HG02759 (cell line): ENCODE data around the gene OR10J4.
"Not testable (repeated sequence)": the region's sequence is repeated elsewhere in the genome, so short reads cannot be mapped to it uniquely, and the experiment has no call there.

Experiments
- ATAC-seq: cut with Tn5 transposase; IDR thresholded peaks from one replicate; pipeline ENCODE4 v1.9.1; 2021; ENCODE audit warnings: mild to moderate bottlenecking, moderate library complexity; ENCODE audit not compliant: unreplicated experiment

OR10J4 gene

GRCh38 chr1:159431904-159432303 is at the start of gene OR10J4:
OR10J4 (plus strand) TSS chr1:159432204.
- ATAC-seq: no peak

- no peak for ATAC-seq
Measured at GRCh38 chr1:159406821-159407220, 25.2 kb upstream of the OR10J4 start.

- ATAC-seq: no peak
Measured at GRCh38 chr1:159408862-159409400, 23.1 kb upstream of the OR10J4 start.

GRCh38 chr1:159421821-159422220 is 10.2 kb upstream of the OR10J4 start:
- no peak for ATAC-seq

- no peak for ATAC-seq
Measured at GRCh38 chr1:159428536-159428935, 3.5 kb upstream of the OR10J4 start.

- ATAC-seq: no peak
Measured at GRCh38 chr1:159429074-159429861, 2.7 kb upstream of the OR10J4 start.

- ATAC-seq: no peak
Measured at GRCh38 chr1:159430985-159431384, 1.0 kb upstream of the OR10J4 start.

GRCh38 chr1:159436469-159436868 is 4.5 kb downstream of the OR10J4 start:
- ATAC-seq: no peak

- no peak for ATAC-seq
Measured at GRCh38 chr1:159439422-159439821, 7.4 kb downstream of the OR10J4 start, which contains the start of gene OR10J1. OR10J1 (plus strand) TSS chr1:159439722; CDS start chr1:159439792, 70 bp downstream.

- no peak for ATAC-seq
Measured at GRCh38 chr1:159441360-159441759, 9.4 kb downstream of the OR10J4 start.

GRCh38 chr1:159442428-159442827 is 10.4 kb downstream of the OR10J4 start:
- no peak for ATAC-seq

- ATAC-seq: no peak
Measured at GRCh38 chr1:159443066-159443750, 11.2 kb downstream of the OR10J4 start.

GRCh38 chr1:159444511-159444910 is 12.5 kb downstream of the OR10J4 start:
- ATAC-seq: no peak

GRCh38 chr1:159448181-159448580 is 16.2 kb downstream of the OR10J4 start:
- no peak for ATAC-seq

GRCh38 chr1:159449605-159450004 is 17.6 kb downstream of the OR10J4 start:
- ATAC-seq: not testable (repeated sequence)

- ATAC-seq: no peak
Measured at GRCh38 chr1:159459551-159459950, 27.5 kb downstream of the OR10J4 start.

- ATAC-seq: no peak
Measured at GRCh38 chr1:159465191-159465603, 33.2 kb downstream of the OR10J4 start.

GRCh38 chr1:159468321-159468720 is 36.3 kb downstream of the OR10J4 start:
- ATAC-seq: no peak

- ATAC-seq: no peak
Measured at GRCh38 chr1:159469921-159470533, 38.0 kb downstream of the OR10J4 start.

- no peak for ATAC-seq
Measured at GRCh38 chr1:159473335-159473734, 41.3 kb downstream of the OR10J4 start.

- no peak for ATAC-seq
Measured at GRCh38 chr1:159474926-159475325, 42.9 kb downstream of the OR10J4 start.
